Measurements from ENCODE around the gene ITPR1.

DNA sequence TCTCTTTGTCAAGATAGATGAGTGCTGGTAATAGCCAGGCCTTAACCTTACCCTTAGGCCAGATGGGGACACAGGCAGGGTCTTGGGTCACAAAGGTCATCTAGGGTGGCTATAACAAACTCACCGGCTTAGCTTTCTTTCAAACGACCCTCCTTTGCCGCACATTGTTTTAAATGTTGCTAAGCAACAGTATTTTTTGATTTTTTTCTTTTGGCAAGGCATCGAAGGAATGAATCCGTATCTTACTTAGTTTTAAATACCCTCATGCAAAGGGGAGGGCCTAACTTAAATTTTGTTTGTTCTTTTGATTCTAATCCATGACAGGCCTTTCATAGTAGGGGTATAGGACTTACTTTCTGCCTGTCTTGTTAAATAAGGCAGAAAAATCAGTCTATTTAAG, 35.2 kb downstream of the ITPR1 start:
- TF ChIP-seq, protein P1, sequence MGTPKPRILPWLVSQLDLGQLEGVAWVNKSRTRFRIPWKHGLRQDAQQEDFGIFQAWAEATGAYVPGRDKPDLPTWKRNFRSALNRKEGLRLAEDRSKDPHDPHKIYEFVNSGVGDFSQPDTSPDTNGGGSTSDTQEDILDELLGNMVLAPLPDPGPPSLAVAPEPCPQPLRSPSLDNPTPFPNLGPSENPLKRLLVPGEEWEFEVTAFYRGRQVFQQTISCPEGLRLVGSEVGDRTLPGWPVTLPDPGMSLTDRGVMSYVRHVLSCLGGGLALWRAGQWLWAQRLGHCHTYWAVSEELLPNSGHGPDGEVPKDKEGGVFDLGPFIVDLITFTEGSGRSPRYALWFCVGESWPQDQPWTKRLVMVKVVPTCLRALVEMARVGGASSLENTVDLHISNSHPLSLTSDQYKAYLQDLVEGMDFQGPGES (IDR thresholded peaks at IDR 0.05): no peak
- TF ChIP-seq, protein P2, sequence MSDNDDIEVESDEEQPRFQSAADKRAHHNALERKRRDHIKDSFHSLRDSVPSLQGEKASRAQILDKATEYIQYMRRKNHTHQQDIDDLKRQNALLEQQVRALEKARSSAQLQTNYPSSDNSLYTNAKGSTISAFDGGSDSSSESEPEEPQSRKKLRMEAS (IDR thresholded peaks at IDR 0.05; ENCODE audit: low read depth, low read length): no peak
- no peak for TF ChIP-seq POLR2A (IDR thresholded peaks at IDR 0.05; ENCODE audit: low read depth, low read length)
- TF ChIP-seq CTCF (IDR thresholded peaks at IDR 0.05 in 2 of 3, conservative IDR thresholded peaks at IDR 0.05 in 1 of 3; ENCODE audit: control insufficient read depth in 2 of 3, extremely low read depth in 1 of 3, insufficient read depth in 1 of 3, low read depth in 3 of 3, low read length in 3 of 3): no peak
- TF ChIP-seq JUNB (IDR thresholded peaks at IDR 0.05): no peak
- TF ChIP-seq EZH2 (IDR thresholded peaks at IDR 0.05; ENCODE audit: borderline replicate concordance, control insufficient read depth, low read depth, low read length): no peak
- no peak for TF ChIP-seq FOXM1 (IDR thresholded peaks at IDR 0.05; ENCODE audit: low read depth, low read length)

Measured in GM12878 (cell line).